Central memory CD8-positive, alpha-beta T cell (primary cell): Measurements from ENCODE around the gene ANXA6.
A peak's percentile ranks its signal among the peaks of the same experiment; 100 is the strongest.

ENCODE experiments used
- ATAC-seq: fragments of 150-1000 bp; cut with Tn5 transposase; replicated peaks from 2 replicates; pipeline ENCODE4 v1.10.0; 2022; ENCODE audit warnings: mild to moderate bottlenecking, moderate FRiP score, moderate number of reproducible peaks; ENCODE audit not compliant: poor library complexity, severe bottlenecking; ENCODE audit errors: extremely low read depth
- DNase-seq, 2 donors: peaks; one replicate each; pipeline ENCODE4 v3.0.0; 2021; ENCODE audit warnings: low spot score in 2 of 2
- H3K27ac Mint-ChIP-seq: one replicate; pipeline ENCODE4 v1.8.0; 2022; ENCODE audit warnings: low read depth, mild to moderate bottlenecking, moderate library complexity, mixed read lengths
- H3K27me3 Mint-ChIP-seq: one replicate; pipeline ENCODE4 v1.8.0; 2022; ENCODE audit warnings: mixed read lengths
- H3K36me3 Mint-ChIP-seq: one replicate; pipeline ENCODE4 v1.8.0; 2022; ENCODE audit warnings: mild to moderate bottlenecking, moderate library complexity, mixed read lengths; ENCODE audit not compliant: insufficient read depth
- H3K4me1 Mint-ChIP-seq: one replicate; pipeline ENCODE4 v1.8.0; 2022; ENCODE audit warnings: mixed read lengths
- H3K4me3 Mint-ChIP-seq: one replicate; pipeline ENCODE4 v1.8.0; 2022; ENCODE audit warnings: mild to moderate bottlenecking, moderate library complexity, mixed read lengths
- H3K9me3 Mint-ChIP-seq: one replicate; pipeline ENCODE4 v1.8.0; 2022; ENCODE audit warnings: mixed read lengths

Gene ANXA6

DNA sequence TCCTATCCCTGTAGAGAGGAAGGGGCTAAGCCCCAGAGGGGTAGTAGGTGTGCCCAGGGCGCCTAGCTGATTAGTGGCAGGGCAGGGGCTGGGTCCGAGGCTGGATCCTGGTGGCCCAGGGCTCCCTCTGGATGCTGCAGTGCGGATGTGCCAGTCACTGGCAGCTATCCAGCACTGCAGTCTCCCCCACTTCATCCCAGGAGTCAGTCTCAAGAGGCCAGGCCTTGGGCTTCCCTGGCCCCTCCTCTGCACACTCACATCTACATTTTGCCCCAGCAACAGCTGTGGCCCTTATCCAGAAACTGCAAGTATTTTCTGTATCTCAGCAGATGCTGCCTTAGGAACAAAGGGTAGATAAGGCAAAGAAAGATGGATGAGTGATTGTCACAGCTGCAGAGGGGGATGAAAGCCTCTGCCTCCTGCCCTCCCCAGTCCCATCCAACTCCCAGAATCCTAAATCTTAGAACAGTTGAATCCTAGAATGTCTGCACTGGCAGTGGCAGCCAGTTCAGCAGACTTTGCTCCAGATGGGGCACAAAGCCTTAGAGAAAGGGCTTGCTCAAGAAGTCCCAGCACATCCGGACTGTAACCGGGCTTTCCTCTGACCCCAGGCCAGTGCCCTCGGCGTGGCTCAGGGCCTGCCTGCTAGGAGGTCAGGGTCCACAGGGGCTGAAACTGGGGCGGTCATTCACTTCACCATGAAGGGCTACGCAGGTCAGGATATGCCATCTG is 1.6 kb downstream of the ANXA6 start:
- H3K27me3 Mint-ChIP-seq, result no peaks in the 10 kb centered on the region
- H3K4me3 Mint-ChIP-seq, result peak overlapping the region; percentile 95
- ATAC-seq, result no peak
- H3K4me1 Mint-ChIP-seq, result peaks cover 74% of the 10 kb centered on the region
- no peaks in the 10 kb centered on the region for H3K9me3 Mint-ChIP-seq
- H3K36me3 Mint-ChIP-seq, result peaks cover 25% of the 10 kb centered on the region
- peak overlapping the region; percentile 94 for H3K27ac Mint-ChIP-seq
- no peak for DNase-seq

DNA sequence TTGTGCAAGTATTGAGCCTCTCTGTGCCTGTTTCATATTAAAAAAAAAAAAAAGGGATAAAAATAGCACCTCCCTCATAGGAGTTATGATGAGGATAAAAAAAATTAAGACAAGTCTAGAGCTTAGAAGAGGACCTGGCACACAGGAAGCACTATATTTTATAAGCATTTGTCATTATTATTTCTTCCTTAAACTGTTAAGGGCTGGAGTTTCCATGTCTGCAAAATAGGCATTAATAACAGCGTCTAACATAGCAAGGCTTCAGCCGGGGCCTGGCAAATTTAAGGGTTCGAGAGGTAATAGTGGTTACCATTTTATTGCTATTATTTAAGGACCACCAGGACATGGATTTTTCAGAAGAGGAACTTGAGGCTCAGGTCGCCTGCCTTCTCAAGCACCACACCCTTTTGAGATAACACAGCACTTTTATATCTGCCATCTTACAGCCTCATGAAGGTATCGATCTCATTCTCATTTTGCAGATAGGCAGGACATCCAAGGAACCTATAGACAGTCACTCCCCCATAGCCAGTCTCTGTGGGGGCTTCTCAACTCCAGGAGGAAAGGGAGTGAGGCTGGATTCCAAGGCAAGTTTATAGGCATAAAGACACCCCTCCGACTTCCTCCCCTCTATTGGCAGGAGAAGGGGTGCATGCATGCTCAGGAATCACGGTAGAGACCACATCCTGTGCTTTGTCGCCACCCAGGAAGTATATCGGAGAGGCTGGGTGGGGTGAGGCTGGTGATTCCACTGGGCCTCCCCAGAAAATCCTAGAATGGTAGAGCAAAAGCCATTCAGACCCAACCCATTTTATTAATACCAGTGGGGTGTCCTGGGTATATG is 2.4 kb downstream of the ANXA6 start:
- ATAC-seq (peak; percentile 50), DNase-seq (peak in 1 of 2 donors; percentile 34)
- peak overlapping the region; percentile 95 for H3K4me3 Mint-ChIP-seq
- peak overlapping the region; percentile 94 for H3K27ac Mint-ChIP-seq
- H3K36me3 Mint-ChIP-seq, result peaks cover 26% of the 10 kb centered on the region
- no peaks in the 10 kb centered on the region for H3K27me3 Mint-ChIP-seq
- H3K9me3 Mint-ChIP-seq, result no peaks in the 10 kb centered on the region
- H3K4me1 Mint-ChIP-seq, result peaks cover 82% of the 10 kb centered on the region

- DNase-seq (no peak), ATAC-seq (no peak)
- Mint-ChIP-seq H3K9me3 (no peaks in the 10 kb centered on the region), H3K4me1 (peaks cover 92% of the 10 kb centered on the region), H3K27me3 (no peaks in the 10 kb centered on the region), H3K4me3 (peak overlapping the region; percentile 76), H3K27ac (peak overlapping the region; percentile 94), H3K36me3 (peaks cover 26% of the 10 kb centered on the region)
Observed at GRCh38 chr5:151153766-151154272, 3.8 kb downstream of the ANXA6 start.

GRCh38 chr5:151153300-151153699 is 4.3 kb downstream of the ANXA6 start:
- ATAC-seq, result no peak
- peak overlapping the region; percentile 94 for H3K27ac Mint-ChIP-seq
- no peaks in the 10 kb centered on the region for H3K9me3 Mint-ChIP-seq
- peaks cover 92% of the 10 kb centered on the region for H3K4me1 Mint-ChIP-seq
- DNase-seq, result no peak
- peak overlapping the region; percentile 76 for H3K4me3 Mint-ChIP-seq
- no peaks in the 10 kb centered on the region for H3K27me3 Mint-ChIP-seq
- H3K36me3 Mint-ChIP-seq, result peaks cover 28% of the 10 kb centered on the region

- Mint-ChIP-seq H3K27me3 (no peaks in the 10 kb centered on the region), H3K36me3 (peaks cover 31% of the 10 kb centered on the region), H3K9me3 (no peaks in the 10 kb centered on the region), H3K4me1 (peaks cover 100% of the 10 kb centered on the region), H3K4me3 (peak overlapping the region; percentile 76), H3K27ac (peak overlapping the region; percentile 94)
- no peak for ATAC-seq
- DNase-seq, result no peak
Observed at GRCh38 chr5:151151793-151152192, 5.8 kb downstream of the ANXA6 start.

DNA sequence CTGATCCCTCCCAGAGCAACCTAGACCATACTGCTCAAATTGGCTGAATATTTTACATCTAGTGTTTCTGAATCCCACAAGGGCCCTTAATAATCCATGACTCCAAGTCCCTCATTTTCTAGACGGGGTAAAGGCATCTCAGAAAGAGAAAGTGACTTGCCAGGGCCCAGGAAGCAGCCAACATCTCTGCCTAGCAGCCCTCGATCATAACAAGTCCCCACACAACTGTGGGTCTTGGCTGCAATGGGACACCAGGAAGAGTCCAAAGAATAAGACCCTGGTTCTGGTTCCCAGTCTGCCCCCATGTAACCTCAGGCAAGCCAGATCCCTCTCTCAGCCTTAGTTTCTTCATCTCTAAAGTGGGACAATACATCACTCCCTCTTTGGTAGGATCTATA is 6.3 kb downstream of the ANXA6 start:
- H3K9me3 Mint-ChIP-seq, result no peaks in the 10 kb centered on the region
- H3K4me1 Mint-ChIP-seq, result peaks cover 100% of the 10 kb centered on the region
- no peak for DNase-seq
- H3K36me3 Mint-ChIP-seq, result peaks cover 31% of the 10 kb centered on the region
- H3K4me3 Mint-ChIP-seq, result peak overlapping the region; percentile 76
- no peaks in the 10 kb centered on the region for H3K27me3 Mint-ChIP-seq
- peak overlapping the region; percentile 94 for H3K27ac Mint-ChIP-seq
- ATAC-seq, result no peak

- DNase-seq (peak; percentile 49 to 69), ATAC-seq (peak; percentile 89)
- Mint-ChIP-seq H3K4me3 (peak overlapping the region; percentile 76), H3K27me3 (no peaks in the 10 kb centered on the region), H3K9me3 (no peaks in the 10 kb centered on the region), H3K27ac (peak overlapping the region; percentile 94), H3K36me3 (peaks cover 31% of the 10 kb centered on the region), H3K4me1 (peaks cover 100% of the 10 kb centered on the region)
Observed at GRCh38 chr5:151150471-151151262, 6.9 kb downstream of the ANXA6 start.

- Mint-ChIP-seq H3K4me1 (peaks cover 100% of the 10 kb centered on the region), H3K27me3 (no peaks in the 10 kb centered on the region), H3K27ac (peak overlapping the region; percentile 94), H3K36me3 (peaks cover 30% of the 10 kb centered on the region), H3K9me3 (no peaks in the 10 kb centered on the region), H3K4me3 (peak overlapping the region; percentile 76)
- DNase-seq, result no peak
- no peak for ATAC-seq
Observed at GRCh38 chr5:151148583-151148982, 9.0 kb downstream of the ANXA6 start.

GRCh38 chr5:151147033-151147432 is 10.5 kb downstream of the ANXA6 start:
- ATAC-seq, result no peak
- Mint-ChIP-seq H3K27me3 (no peaks in the 10 kb centered on the region), H3K36me3 (peaks cover 36% of the 10 kb centered on the region), H3K27ac (peak overlapping the region; percentile 72), H3K4me3 (peak overlapping the region; percentile 18), H3K4me1 (peaks cover 100% of the 10 kb centered on the region), H3K9me3 (no peaks in the 10 kb centered on the region)
- no peak for DNase-seq

DNA sequence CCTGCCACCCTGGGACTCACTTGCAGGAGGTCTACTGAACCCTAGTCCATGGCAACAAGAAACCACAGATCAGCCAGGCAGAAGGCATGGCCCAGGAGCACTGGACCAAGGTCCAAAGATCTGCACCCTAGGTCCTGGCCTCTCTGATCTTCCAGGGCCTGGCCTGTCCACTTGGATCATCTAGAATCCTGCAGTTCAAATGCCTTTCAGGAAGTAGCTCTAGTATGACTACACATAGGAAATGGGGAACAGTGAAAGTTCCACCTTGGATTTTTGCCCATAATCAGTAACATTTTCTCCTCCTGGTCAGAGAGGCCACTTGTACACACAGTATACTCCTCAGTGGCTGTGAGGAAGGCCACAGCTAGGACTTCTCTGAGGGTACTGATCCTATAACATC is 11.5 kb downstream of the ANXA6 start:
- peak overlapping the region; percentile 72 for H3K4me3 Mint-ChIP-seq
- H3K9me3 Mint-ChIP-seq, result no peaks in the 10 kb centered on the region
- DNase-seq (no peak), ATAC-seq (no peak)
- H3K4me1 Mint-ChIP-seq, result peaks cover 100% of the 10 kb centered on the region
- no peaks in the 10 kb centered on the region for H3K27me3 Mint-ChIP-seq
- H3K36me3 Mint-ChIP-seq, result peaks cover 39% of the 10 kb centered on the region
- peak overlapping the region; percentile 91 for H3K27ac Mint-ChIP-seq

DNA sequence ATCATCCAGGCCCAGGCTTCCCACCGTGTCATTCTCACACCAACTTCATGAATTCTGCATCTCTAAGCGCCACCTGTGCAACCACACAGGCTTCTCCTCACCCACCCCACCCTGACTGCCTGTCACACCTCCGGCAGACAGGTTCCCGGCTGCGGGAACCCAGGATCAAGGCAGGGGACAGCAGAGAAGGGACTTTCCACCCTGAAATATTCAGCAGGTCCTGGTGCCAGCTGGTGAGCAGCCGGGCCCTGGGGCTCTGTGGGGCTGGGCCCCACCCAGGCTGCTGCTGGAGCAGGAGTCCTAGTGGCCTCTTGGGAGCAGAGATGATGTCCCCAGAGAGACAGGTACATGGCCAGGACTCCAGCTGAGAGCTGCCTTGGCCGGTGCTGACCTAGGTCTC is 12.7 kb downstream of the ANXA6 start:
- Mint-ChIP-seq H3K9me3 (no peaks in the 10 kb centered on the region), H3K27ac (peak overlapping the region; percentile 91), H3K27me3 (no peaks in the 10 kb centered on the region), H3K4me3 (peak overlapping the region; percentile 72), H3K4me1 (peaks cover 94% of the 10 kb centered on the region), H3K36me3 (peaks cover 37% of the 10 kb centered on the region)
- no peak for DNase-seq
- ATAC-seq, result no peak

DNA sequence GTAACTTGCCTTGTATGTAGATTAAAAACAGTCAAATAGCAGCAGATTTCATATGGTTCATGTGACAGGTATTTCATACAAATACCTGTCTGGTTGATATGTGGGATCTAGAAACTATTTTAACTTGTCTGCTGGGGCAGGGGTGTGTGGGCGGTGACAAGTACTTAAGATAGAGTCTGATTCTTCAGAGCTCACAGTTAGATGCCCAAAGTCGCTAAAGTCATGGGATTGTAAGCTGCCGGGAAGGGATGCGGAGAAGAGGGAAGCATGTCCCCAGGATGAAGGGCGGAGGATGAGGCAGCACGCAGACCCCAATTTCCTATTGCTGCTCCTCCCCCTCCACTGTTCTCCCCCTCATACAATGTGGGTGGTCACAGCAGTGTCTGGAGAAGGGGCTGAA is 13.3 kb downstream of the ANXA6 start:
- no peak for ATAC-seq
- H3K4me3 Mint-ChIP-seq, result peak overlapping the region; percentile 72
- no peaks in the 10 kb centered on the region for H3K9me3 Mint-ChIP-seq
- DNase-seq, result no peak
- peak overlapping the region; percentile 75 for H3K27ac Mint-ChIP-seq
- H3K36me3 Mint-ChIP-seq, result peaks cover 40% of the 10 kb centered on the region
- H3K4me1 Mint-ChIP-seq, result peaks cover 91% of the 10 kb centered on the region
- H3K27me3 Mint-ChIP-seq, result no peaks in the 10 kb centered on the region
